Adipocyte (in vitro differentiated cells): Measurements from ENCODE around the gene FCN2.

Source experiments
- DNase-seq: peaks from one replicate; pipeline ENCODE4 v3.0.0-alpha.2; 2015; ENCODE audit warnings: low read depth
- H3K27me3 ChIP-seq: replicated peaks from 2 replicates; pipeline ENCODE4 v1.7.0; 2013; ENCODE audit warnings: mild to moderate bottlenecking, low read length, moderate library complexity; ENCODE audit not compliant: control insufficient read depth, insufficient read depth
- H3K36me3 ChIP-seq: 2 replicates; pipeline ENCODE4 v1.7.0; 2013; ENCODE audit warnings: low read length, mild to moderate bottlenecking, moderate library complexity; ENCODE audit not compliant: control insufficient read depth, insufficient read depth, severe bottlenecking
- H3K4me1 ChIP-seq: 2 replicates; pipeline ENCODE4 v1.7.0; 2013; ENCODE audit warnings: mild to moderate bottlenecking, low read length, moderate library complexity; ENCODE audit not compliant: control insufficient read depth, insufficient read depth
- H3K4me3 ChIP-seq: 2 replicates; pipeline ENCODE4 v1.7.0; 2013; ENCODE audit warnings: mild to moderate bottlenecking, low read length, moderate library complexity
- H3K9ac ChIP-seq: 2 replicates; pipeline ENCODE4 v1.7.0; 2013; ENCODE audit warnings: mild to moderate bottlenecking, low read length, moderate library complexity
- H3K9me3 ChIP-seq: 2 replicates; pipeline ENCODE4 v1.7.0; 2013; ENCODE audit warnings: mild to moderate bottlenecking, low read length, moderate library complexity; ENCODE audit not compliant: control insufficient read depth

Gene FCN2

GRCh38 chr9:134871697-134872340 lies 8.8 kb upstream of the FCN2 start:
- Histone ChIP-seq H3K4me3 (no peak overlapping the region), H3K9me3 (peaks cover 6% of the 10 kb centered on the region), H3K27me3 (peaks cover 44% of the 10 kb centered on the region), H3K9ac (no peak overlapping the region), H3K36me3 (no peaks in the 10 kb centered on the region), H3K4me1 (no peaks in the 10 kb centered on the region)
- no peak for DNase-seq

- no peaks in the 10 kb centered on the region for H3K4me1 ChIP-seq
- H3K27me3 ChIP-seq: peaks cover 44% of the 10 kb centered on the region
- no peaks in the 10 kb centered on the region for H3K36me3 ChIP-seq
- H3K4me3 ChIP-seq: no peak overlapping the region
- no peak for DNase-seq
- peaks cover 6% of the 10 kb centered on the region for H3K9me3 ChIP-seq
- no peak overlapping the region for H3K9ac ChIP-seq
Measured at GRCh38 chr9:134872482-134873231, 8.0 kb upstream of the FCN2 start.

- Histone ChIP-seq H3K27me3 (peaks cover 41% of the 10 kb centered on the region), H3K4me3 (no peak overlapping the region), H3K4me1 (no peaks in the 10 kb centered on the region), H3K36me3 (no peaks in the 10 kb centered on the region), H3K9me3 (peaks cover 6% of the 10 kb centered on the region), H3K9ac (no peak overlapping the region)
- DNase-seq: no peak
Measured at GRCh38 chr9:134875371-134875770, 5.2 kb upstream of the FCN2 start.

GRCh38 chr9:134877541-134877940 lies 3.1 kb upstream of the FCN2 start:
- H3K9ac ChIP-seq: no peak overlapping the region
- no peak overlapping the region for H3K4me3 ChIP-seq
- peaks cover 43% of the 10 kb centered on the region for H3K27me3 ChIP-seq
- no peaks in the 10 kb centered on the region for H3K4me1 ChIP-seq
- peaks cover 6% of the 10 kb centered on the region for H3K9me3 ChIP-seq
- no peak for DNase-seq
- H3K36me3 ChIP-seq: no peaks in the 10 kb centered on the region

- no peak overlapping the region for H3K9ac ChIP-seq
- no peak overlapping the region for H3K4me3 ChIP-seq
- no peaks in the 10 kb centered on the region for H3K9me3 ChIP-seq
- H3K27me3 ChIP-seq: peaks cover 40% of the 10 kb centered on the region
- H3K4me1 ChIP-seq: no peaks in the 10 kb centered on the region
- DNase-seq: no peak
- H3K36me3 ChIP-seq: no peaks in the 10 kb centered on the region
Measured at GRCh38 chr9:134879664-134880483, 736 bp upstream of the FCN2 start.

- Histone ChIP-seq H3K9me3 (no peaks in the 10 kb centered on the region), H3K27me3 (peaks cover 36% of the 10 kb centered on the region), H3K9ac (no peak overlapping the region), H3K4me3 (no peak overlapping the region), H3K36me3 (no peaks in the 10 kb centered on the region), H3K4me1 (no peaks in the 10 kb centered on the region)
- DNase-seq: no peak
Measured at GRCh38 chr9:134881313-134881670, 682 bp downstream of the FCN2 start.

GRCh38 chr9:134882204-134882785 lies 1.7 kb downstream of the FCN2 start:
- Histone ChIP-seq H3K9ac (no peak overlapping the region), H3K4me1 (no peaks in the 10 kb centered on the region), H3K36me3 (no peaks in the 10 kb centered on the region), H3K9me3 (no peaks in the 10 kb centered on the region), H3K4me3 (no peak overlapping the region), H3K27me3 (peaks cover 36% of the 10 kb centered on the region)
- DNase-seq: no peak

- no peaks in the 10 kb centered on the region for H3K9me3 ChIP-seq
- no peaks in the 10 kb centered on the region for H3K4me1 ChIP-seq
- peaks cover 40% of the 10 kb centered on the region for H3K27me3 ChIP-seq
- no peak for DNase-seq
- no peak overlapping the region for H3K9ac ChIP-seq
- no peak overlapping the region for H3K4me3 ChIP-seq
- no peaks in the 10 kb centered on the region for H3K36me3 ChIP-seq
Measured at GRCh38 chr9:134883040-134883782, 2.6 kb downstream of the FCN2 start.

GRCh38 chr9:134884492-134884891 lies 3.9 kb downstream of the FCN2 start:
- Histone ChIP-seq H3K4me3 (no peak overlapping the region), H3K9me3 (no peaks in the 10 kb centered on the region)

GRCh38 chr9:134885001-134885678 lies 4.5 kb downstream of the FCN2 start:
- Histone ChIP-seq H3K4me1 (no peaks in the 10 kb centered on the region), H3K36me3 (no peaks in the 10 kb centered on the region), H3K27me3 (peaks cover 33% of the 10 kb centered on the region), H3K4me3 (no peak overlapping the region), H3K9ac (no peak overlapping the region), H3K9me3 (no peaks in the 10 kb centered on the region)
- no peak for DNase-seq

More at GRCh38 chr9:134884492-134884891, 3.9 kb downstream of the FCN2 start:
- H3K27me3 ChIP-seq: peaks cover 38% of the 10 kb centered on the region
- DNase-seq: no peak
- no peaks in the 10 kb centered on the region for H3K36me3 ChIP-seq
- H3K9ac ChIP-seq: no peak overlapping the region
- H3K4me1 ChIP-seq: no peaks in the 10 kb centered on the region
